Epithelial cell of proximal tubule (primary cell): Measurements from ENCODE around the gene CDH18. TPM values are rescaled to one million over a fixed set of nuclear protein-coding genes. Genes with fewer than 3 reads are reported as not detected.
A peak's percentile ranks its signal among the peaks of the same experiment; 100 is the strongest.

Experiments used
- DNase-seq: peaks from one replicate; pipeline ENCODE4 v3.0.0-alpha.2; 2011; ENCODE audit warnings: low read depth
- H3K4me3 ChIP-seq: 2 replicates; pipeline ENCODE4 v1.5.1; 2011; ENCODE audit warnings: low read depth, mild to moderate bottlenecking, low read length
- CTCF ChIP-seq: conservative IDR thresholded peaks from 2 replicates; pipeline ENCODE4 v1.5.1; 2012; ENCODE audit warnings: low read depth, mild to moderate bottlenecking, low read length
- total RNA-seq: library from RNA; depleted of rRNA; stranded (reverse); fragments of >200 nt; gene quantifications from 2 replicates; pipeline ENCODE4 v1.2.3, GENCODE V29; 2015

CDH18 gene
- total RNA-seq, 1 donor from 2014 or later = not detected

- no peak for DNase-seq
- no peak overlapping the region for H3K4me3 ChIP-seq
- TF ChIP-seq CTCF = no peak
Measured at GRCh38 chr5:19625562-19625961, 362.4 kb downstream of the CDH18 start.

GRCh38 chr5:19619571-19619970, 368.4 kb downstream of the CDH18 start:
- DNase-seq = no peak
- TF ChIP-seq CTCF = no peak
- H3K4me3 ChIP-seq = no peak overlapping the region

- TF ChIP-seq CTCF = no peak
- no peak for DNase-seq
- no peak overlapping the region for H3K4me3 ChIP-seq
Measured at GRCh38 chr5:19616701-19617215, 371.2 kb downstream of the CDH18 start.

- DNase-seq = no peak
- H3K4me3 ChIP-seq = no peak overlapping the region
- no peak for TF ChIP-seq CTCF
Measured at GRCh38 chr5:19615661-19616060, 372.3 kb downstream of the CDH18 start.

- H3K4me3 ChIP-seq = no peak overlapping the region
- no peak for DNase-seq
- TF ChIP-seq CTCF = no peak
Measured at GRCh38 chr5:19615071-19615470, 372.9 kb downstream of the CDH18 start.

GRCh38 chr5:19608444-19609002, 379.5 kb downstream of the CDH18 start:
- peak; percentile 39 for TF ChIP-seq CTCF
- no peak overlapping the region for H3K4me3 ChIP-seq

GRCh38 chr5:19605846-19606407, 382.1 kb downstream of the CDH18 start:
- DNase-seq = no peak
- no peak for TF ChIP-seq CTCF

More at GRCh38 chr5:19608444-19609002, 379.5 kb downstream of the CDH18 start:
- DNase-seq = no peak

More at GRCh38 chr5:19605846-19606407, 382.1 kb downstream of the CDH18 start:
- no peak overlapping the region for H3K4me3 ChIP-seq
